Skeletal muscle tissue (tissue), 4 donors: Measurements from ENCODE around the gene CPE. TPM values are rescaled to one million over a fixed set of nuclear protein-coding genes. Genes with fewer than 3 reads are reported as not detected.
A peak's percentile ranks its signal among the peaks of the same experiment; 100 is the strongest.
"Not testable (repeated sequence)": the region's sequence is repeated elsewhere in the genome, so short reads cannot be mapped to it uniquely, and the experiment has no call there.

ENCODE experiments used
- H3K27ac ChIP-seq: one replicate; pipeline ENCODE4 v1.7.0; 2013; ENCODE audit warnings: mild to moderate bottlenecking, low read depth, low read length, inconsistent platforms
- H3K27me3 ChIP-seq, 3 donors: one replicate each; pipeline ENCODE4 v1.7.0; 2013; ENCODE audit warnings: low read length in 3 of 3; ENCODE audit not compliant: control insufficient read depth in 3 of 3, insufficient read depth in 3 of 3
- H3K36me3 ChIP-seq, 3 donors: one replicate each; pipeline ENCODE4 v1.7.0; 2013; ENCODE audit warnings: low read length in 3 of 3; ENCODE audit not compliant: control insufficient read depth in 3 of 3, insufficient read depth in 3 of 3
- H3K4me1 ChIP-seq, 3 donors: one replicate each; pipeline ENCODE4 v1.7.0; 2013; ENCODE audit warnings: low read length in 3 of 3, mild to moderate bottlenecking in 3 of 3; ENCODE audit not compliant: control insufficient read depth in 3 of 3, insufficient read depth in 3 of 3
- H3K4me3 ChIP-seq, 3 donors: one replicate each; pipeline ENCODE4 v1.7.0; 2013; ENCODE audit warnings: low read length in 3 of 3
- H3K9ac ChIP-seq, 3 donors: one replicate each; pipeline ENCODE4 v1.7.0; 2013; ENCODE audit warnings: low read length in 3 of 3, mild to moderate bottlenecking in 3 of 3, moderate library complexity in 2 of 3, low read depth in 1 of 3
- H3K9me3 ChIP-seq, 3 donors: one replicate each; pipeline ENCODE4 v1.7.0; 2013; ENCODE audit warnings: low read length in 3 of 3; ENCODE audit not compliant: control insufficient read depth in 3 of 3
- total RNA-seq: library from RNA; depleted of rRNA; stranded (reverse); fragments of >200 nt; gene quantifications from one replicate; pipeline ENCODE4 v1.2.3, GENCODE V29; 2014
- donor health status: Osteomylitis.

CPE gene
- total RNA-seq, 1 donor from 2014 or later, result 89.8 TPM

DNA sequence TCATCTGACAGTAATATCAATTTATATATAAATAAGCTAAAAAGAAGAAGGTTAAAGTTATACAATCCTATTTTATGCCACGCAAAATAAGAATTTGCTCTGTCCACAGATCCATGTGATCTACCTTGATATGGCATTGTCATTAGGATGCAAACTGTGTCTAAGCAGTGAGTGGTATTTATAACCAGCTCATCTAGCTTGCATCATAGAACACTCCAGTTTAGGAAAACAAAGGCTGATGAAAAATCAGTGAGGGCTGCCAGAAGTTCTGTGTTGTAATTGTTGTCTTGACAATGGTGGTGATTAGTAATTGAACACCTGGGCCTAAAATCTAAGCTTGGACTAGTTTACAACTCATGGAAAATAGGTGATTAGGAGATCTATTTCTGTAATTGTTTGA, 111.0 kb downstream of the CPE start:
- Histone ChIP-seq H3K36me3 (no peaks in the 10 kb centered on the region), H3K4me3 (no peak overlapping the region), H3K9ac (no peak overlapping the region), H3K4me1 (no peaks in the 10 kb centered on the region), H3K27me3 (peaks cover 0 to 3% (median 0%) of the 10 kb centered on the region in 3 donors), H3K9me3 (no peaks in the 10 kb centered on the region), H3K27ac (no peak overlapping the region)

DNA sequence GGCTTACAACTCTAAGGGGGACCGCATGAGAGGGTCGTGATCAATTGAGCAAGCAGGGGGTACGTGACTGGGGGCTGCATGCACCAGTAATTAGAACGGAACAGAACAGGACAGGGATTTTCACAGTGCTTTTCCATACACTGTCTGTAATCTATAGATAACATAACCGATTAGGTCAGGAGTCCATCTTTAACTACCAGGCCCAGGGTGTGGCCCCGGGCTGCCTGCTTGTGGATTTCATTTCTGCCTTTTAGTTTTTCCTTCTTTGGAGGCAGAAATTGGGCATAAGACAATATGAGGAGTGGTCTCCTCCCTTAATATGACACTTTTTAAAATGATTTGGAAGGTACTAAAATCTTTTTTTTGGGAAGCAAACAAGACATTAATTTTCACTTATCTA, 113.8 kb downstream of the CPE start:
- H3K4me1 ChIP-seq, H3K4me3 ChIP-seq, H3K36me3 ChIP-seq, H3K27me3 ChIP-seq, H3K27ac ChIP-seq, H3K9me3 ChIP-seq, H3K9ac ChIP-seq: not testable (repeated sequence)

DNA sequence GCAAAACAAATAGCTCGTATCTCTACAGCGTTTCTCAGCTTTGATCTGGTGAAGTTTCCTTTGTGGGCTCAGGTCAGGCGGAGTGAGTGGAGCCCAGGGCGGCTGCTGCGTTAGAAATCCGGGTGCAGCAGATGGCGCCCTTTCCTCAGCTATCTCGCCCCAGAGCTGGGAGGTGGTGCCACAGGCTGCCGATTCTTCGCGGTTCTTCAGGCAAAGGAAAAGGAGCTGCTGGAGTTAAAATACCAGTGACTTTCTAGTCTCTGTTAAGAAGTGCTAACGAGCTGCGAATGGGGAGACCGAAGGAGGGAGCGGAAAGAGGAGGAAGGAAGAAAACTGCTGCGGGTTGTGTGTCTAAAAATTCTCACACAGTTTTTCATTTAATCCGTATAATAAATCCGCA, 114.6 kb downstream of the CPE start:
- Histone ChIP-seq H3K9ac (peak overlapping the region in 1 of 3 donors; percentile 27), H3K27ac (no peak overlapping the region), H3K27me3 (no peaks in the 10 kb centered on the region), H3K36me3 (no peaks in the 10 kb centered on the region), H3K9me3 (no peaks in the 10 kb centered on the region), H3K4me1 (no peaks in the 10 kb centered on the region), H3K4me3 (peak overlapping the region in 1 of 3 donors; percentile 45)

DNA sequence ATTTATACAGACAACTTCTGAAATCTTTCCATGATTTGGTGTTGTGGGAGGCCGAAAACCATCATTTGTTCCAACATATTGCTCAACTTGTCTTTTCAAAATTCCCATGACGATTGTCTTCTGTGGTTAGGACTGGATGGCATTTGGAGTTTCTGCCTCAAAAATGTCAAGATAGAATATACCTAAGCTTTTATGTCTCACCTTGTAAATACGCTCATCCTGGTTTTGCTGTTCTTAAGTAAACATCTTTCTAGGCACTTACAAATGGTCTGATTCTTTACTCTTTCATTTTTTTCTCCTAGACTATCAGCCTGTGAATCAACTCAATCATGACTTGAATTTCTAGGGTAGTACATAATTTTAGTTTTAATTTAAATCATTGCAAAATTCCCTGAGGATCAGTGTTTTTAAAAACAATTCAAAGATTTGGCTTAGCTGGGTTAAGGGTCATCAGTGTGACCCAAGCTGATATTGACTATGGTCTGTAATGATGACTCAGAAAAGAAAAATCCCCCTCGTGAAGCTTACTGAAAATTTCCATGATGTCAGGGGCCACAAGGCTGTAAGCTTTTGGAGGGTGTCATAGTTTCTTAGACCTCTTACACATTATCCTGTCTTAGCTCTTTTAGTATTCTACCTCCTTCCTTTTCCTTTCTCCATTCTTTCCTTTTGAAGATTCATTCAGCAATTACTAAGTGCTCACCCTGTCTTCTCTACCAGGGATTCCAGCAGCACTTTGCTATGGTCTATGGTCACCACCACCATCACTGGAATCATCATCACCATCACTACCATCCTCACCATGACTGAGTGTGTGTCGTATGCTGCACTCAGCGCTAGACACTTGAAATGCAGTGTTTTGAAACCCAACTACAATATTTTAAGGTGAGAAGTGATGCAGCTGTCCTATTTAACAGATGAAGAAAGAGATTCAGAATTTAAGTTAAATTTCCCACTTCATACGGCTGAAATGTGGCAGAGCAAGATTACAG, 124.4 kb downstream of the CPE start:
- Histone ChIP-seq H3K9ac (no peak overlapping the region), H3K36me3 (peaks cover 0 to 2% (median 0%) of the 10 kb centered on the region in 3 donors), H3K4me3 (no peak overlapping the region), H3K27me3 (peaks cover 0 to 2% (median 2%) of the 10 kb centered on the region in 3 donors), H3K4me1 (no peaks in the 10 kb centered on the region), H3K27ac (peak overlapping the region; percentile 65), H3K9me3 (no peaks in the 10 kb centered on the region)

DNA sequence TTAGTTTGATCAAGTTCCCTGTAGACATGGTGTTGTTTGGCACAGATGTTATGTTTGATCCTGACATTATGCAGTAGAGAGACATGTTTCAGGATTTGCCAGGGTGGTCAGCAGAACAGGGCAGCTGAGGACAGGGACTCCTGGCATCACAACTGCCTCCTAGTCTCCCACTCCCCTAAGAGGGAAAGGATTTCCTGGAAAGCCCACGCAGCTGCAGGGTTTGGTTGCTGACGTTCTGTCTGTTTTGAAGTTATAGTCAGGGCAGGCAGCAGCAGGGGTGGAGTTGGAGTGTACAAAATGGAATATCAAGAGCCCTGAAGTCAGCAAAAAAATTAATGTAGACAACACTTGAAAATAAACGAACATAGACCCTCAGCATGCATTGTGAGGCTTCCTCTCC, 125.4 kb downstream of the CPE start:
- peak overlapping the region; percentile 65 for H3K27ac ChIP-seq

DNA sequence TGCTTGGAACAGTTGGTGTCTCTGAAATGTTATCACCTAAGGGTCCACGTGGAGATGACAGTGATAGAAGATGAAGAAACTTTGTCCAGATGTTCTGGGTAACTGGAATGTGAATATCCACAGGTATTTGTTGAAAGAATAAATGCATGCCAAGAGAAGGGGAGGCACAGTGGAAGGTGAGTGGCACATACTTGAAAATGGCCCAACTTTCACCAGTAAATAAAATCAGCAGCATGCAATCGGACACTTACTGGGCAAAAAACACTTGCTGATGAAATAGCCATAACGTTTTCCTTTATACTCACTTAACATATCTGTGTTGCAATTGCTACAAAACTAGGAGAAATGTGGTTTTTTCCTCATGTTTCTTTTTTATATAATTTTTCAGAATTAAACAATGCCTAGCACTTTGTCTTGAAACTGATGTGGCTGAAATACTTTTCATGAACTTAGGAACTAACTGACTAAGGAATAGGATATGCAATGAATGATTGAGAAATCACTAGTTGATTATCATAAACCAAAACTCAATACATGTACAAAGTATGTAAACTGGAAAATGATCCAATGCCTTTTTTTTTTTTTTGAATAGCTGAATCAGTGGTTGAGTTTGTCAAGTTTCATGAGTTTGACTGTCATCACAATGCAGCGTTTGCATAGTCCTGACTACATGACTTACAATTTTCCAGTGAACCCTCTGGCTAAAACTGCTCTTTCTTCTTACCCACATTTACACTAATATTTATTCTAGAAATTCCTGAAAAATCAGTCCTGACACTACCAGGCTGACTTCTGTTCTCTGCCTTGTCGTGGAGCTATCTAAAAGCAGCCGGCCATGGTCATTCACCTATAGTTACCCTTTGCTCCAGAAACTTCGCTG, 127.4 kb downstream of the CPE start:
- H3K9ac ChIP-seq, result no peak overlapping the region
- H3K27me3 ChIP-seq, result peaks cover 0 to 2% (median 2%) of the 10 kb centered on the region in 3 donors
- H3K4me3 ChIP-seq, result no peak overlapping the region
- no peaks in the 10 kb centered on the region for H3K4me1 ChIP-seq
- H3K9me3 ChIP-seq, result no peaks in the 10 kb centered on the region
- no peaks in the 10 kb centered on the region for H3K36me3 ChIP-seq
- H3K27ac ChIP-seq, result no peak overlapping the region

More for the DNA sequence above, 125.4 kb downstream of the CPE start:
- H3K4me3 ChIP-seq, result no peak overlapping the region
- no peak overlapping the region for H3K9ac ChIP-seq
- H3K4me1 ChIP-seq, result no peaks in the 10 kb centered on the region
- H3K27me3 ChIP-seq, result peaks cover 0 to 2% (median 2%) of the 10 kb centered on the region in 3 donors
- H3K36me3 ChIP-seq, result peaks cover 0 to 2% (median 0%) of the 10 kb centered on the region in 3 donors
- H3K9me3 ChIP-seq, result no peaks in the 10 kb centered on the region

DNA sequence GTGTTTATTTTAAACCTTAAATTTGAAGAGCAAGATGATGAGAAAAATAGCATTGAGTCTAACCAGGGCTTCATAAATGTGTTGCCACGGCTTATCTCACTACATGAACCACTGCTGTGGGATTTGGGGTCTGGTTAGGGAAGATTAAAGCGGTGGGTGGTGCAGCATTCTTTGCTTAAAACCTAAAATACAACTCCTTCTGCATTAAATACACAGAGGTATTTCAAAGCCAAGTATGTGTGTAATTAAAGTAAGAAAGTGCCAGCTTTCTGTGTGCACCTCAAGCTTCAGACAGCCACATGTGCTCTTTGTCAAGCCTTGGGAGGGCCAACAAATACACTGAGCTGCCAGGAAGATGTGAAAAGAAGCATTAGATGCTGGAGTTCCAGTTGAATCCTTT, 128.0 kb downstream of the CPE start:
- Histone ChIP-seq H3K36me3 (no peaks in the 10 kb centered on the region), H3K9me3 (no peaks in the 10 kb centered on the region), H3K4me3 (no peak overlapping the region), H3K9ac (no peak overlapping the region), H3K27me3 (peaks cover 0 to 2% (median 2%) of the 10 kb centered on the region in 3 donors), H3K4me1 (no peaks in the 10 kb centered on the region), H3K27ac (no peak overlapping the region)

DNA sequence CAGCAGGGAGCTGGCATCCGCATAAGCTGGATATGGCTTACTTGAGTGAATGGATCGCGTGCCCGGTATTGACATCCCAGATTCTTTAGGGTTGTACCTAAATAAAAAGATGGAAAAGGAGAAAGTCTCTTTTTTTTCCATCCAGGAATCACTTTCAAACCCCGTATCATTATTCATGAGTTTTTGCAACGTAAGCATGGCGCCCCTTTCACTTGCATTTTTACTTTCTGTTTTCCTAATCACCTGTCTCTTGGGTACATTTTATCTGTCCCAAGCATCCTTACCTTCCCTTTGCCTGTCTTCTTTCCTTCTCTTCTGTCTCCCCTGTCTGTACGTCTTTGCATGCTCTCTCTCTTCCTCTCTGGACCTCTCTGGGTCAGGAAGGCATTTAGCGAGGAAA, 128.6 kb downstream of the CPE start:
- H3K4me1 ChIP-seq, result no peaks in the 10 kb centered on the region
- no peaks in the 10 kb centered on the region for H3K36me3 ChIP-seq
- H3K4me3 ChIP-seq, result no peak overlapping the region
- no peaks in the 10 kb centered on the region for H3K9me3 ChIP-seq
- peaks cover 0 to 2% (median 2%) of the 10 kb centered on the region in 3 donors for H3K27me3 ChIP-seq
- no peak overlapping the region for H3K27ac ChIP-seq
- H3K9ac ChIP-seq, result no peak overlapping the region

DNA sequence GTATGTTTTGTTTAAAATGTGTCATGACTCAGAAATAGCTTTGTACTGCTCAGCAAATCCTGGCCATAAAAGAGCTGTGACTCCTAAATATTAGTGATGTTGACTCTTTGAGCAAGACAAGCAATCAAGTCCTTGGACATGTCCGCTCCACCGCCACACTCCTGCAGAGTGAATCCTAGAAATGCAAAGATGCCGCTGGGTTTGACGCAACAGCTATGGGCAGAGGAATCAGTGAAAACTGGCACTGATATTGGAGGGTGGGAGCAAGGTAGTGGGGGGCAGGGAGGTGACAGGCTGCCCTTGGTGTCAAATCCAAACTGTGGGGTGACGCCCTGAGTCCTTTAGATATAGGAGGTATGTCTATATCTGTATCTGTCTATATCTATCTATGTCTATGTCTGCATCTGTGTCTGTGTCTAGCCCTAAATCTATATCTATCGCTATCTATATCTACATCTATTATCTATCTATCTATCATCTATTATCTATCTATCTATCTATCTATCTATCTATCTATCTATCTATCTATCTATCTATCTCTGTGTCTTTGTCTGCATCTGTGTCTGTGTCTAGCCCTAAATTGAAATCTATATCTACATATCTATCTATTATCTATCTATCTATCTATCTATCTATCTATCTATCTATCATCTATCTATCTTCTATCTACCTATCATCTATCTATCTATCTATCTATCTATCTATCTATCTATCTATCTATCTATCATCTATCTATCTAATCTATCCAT, 129.7 kb downstream of the CPE start:
- H3K27me3 ChIP-seq, result peaks cover 0 to 2% (median 2%) of the 10 kb centered on the region in 3 donors
- no peak overlapping the region for H3K27ac ChIP-seq
- no peak overlapping the region for H3K4me3 ChIP-seq
- H3K4me1 ChIP-seq, result no peaks in the 10 kb centered on the region
- no peaks in the 10 kb centered on the region for H3K36me3 ChIP-seq
- no peak overlapping the region for H3K9ac ChIP-seq
- no peaks in the 10 kb centered on the region for H3K9me3 ChIP-seq
